IPS DF 6.9 (cell line): ENCODE measurements around the gene RPUSD2.

Experiments used
- DNase-seq: peaks from one replicate; pipeline ENCODE4 v3.0.0-alpha.2; 2013; ENCODE audit warnings: low read depth, low spot score
- H3K27ac ChIP-seq: one replicate; pipeline ENCODE4 v1.5.1; 2013; ENCODE audit warnings: low read length, control low read depth
- H3K27me3 ChIP-seq: 2 replicates; pipeline ENCODE4 v1.6.1; 2013; ENCODE audit warnings: mild to moderate bottlenecking, low read length; ENCODE audit not compliant: control insufficient read depth, insufficient read depth
- H3K36me3 ChIP-seq: 2 replicates; pipeline ENCODE4 v1.6.1; 2013; ENCODE audit warnings: low read length; ENCODE audit not compliant: control insufficient read depth, insufficient read depth
- H3K4me1 ChIP-seq: 2 replicates; pipeline ENCODE4 v1.6.1; 2013; ENCODE audit warnings: low read length; ENCODE audit not compliant: control insufficient read depth, insufficient read depth
- H3K4me3 ChIP-seq: 2 replicates; pipeline ENCODE4 v1.5.1; 2013; ENCODE audit warnings: mild to moderate bottlenecking, low read length
- H3K9me3 ChIP-seq: 2 replicates; pipeline ENCODE4 v1.6.1; 2013; ENCODE audit warnings: low read length, inconsistent platforms; ENCODE audit not compliant: control insufficient read depth, insufficient read depth
- WGBS: extraction: QIAGEN DNeasy Blood & Tissue Kit; methylation state at CpG from one replicate; pipeline ENCODE4 v1.1.7; 2013; ENCODE audit warnings: mixed read lengths, missing lambda C conversion rate; ENCODE audit not compliant: insufficient read length, insufficient coverage; 5-methylcytosine and 5-hydroxymethylcytosine counted together

Gene RPUSD2

DNA sequence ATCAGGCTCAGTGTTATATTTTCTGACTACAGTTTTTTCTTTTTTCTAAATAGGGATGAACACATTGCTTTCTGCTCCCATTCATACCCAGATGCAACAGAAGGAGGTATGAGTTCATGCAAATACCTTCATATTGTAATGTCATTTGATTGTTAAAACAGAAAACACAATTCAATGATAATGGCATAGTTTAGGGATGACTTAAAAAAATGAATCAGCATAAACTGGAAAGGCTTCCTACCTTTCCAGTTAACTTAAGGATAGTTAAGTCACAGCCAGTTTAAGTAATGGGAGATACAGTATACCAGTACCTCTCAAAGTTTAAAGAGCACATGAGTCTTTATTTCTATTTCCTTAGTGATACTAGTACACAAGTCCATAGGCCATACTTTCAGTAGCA, 49.8 kb downstream of the RPUSD2 start:
- Histone ChIP-seq H3K4me3 (no peak overlapping the region), H3K27me3 (no peaks in the 10 kb centered on the region), H3K9me3 (no peaks in the 10 kb centered on the region), H3K4me1 (no peaks in the 10 kb centered on the region), H3K36me3 (no peaks in the 10 kb centered on the region), H3K27ac (no peak overlapping the region)
- DNase-seq, result no peak

DNA sequence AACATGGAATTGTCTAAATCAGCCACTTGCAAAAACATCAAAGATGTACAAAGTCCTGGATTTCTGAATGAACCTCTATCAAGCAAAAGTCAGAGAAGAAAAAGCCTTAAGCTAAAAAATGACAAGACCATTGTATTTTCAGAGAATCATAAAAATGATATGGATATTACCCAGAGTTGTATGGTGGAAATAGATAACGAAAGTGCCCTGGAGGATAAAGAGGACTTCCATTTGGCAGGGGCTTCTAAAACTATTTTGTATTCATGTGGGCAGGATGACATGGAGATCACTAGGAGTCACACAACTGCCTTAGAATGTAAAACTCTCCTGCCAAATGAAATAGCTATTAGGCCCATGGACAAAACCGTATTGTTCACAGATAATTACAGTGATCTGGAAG, 54.3 kb downstream of the RPUSD2 start:
- Histone ChIP-seq H3K9me3 (no peaks in the 10 kb centered on the region), H3K27me3 (no peaks in the 10 kb centered on the region), H3K36me3 (no peaks in the 10 kb centered on the region), H3K27ac (no peak overlapping the region), H3K4me1 (no peaks in the 10 kb centered on the region), H3K4me3 (no peak overlapping the region)
- no peak for DNase-seq
- WGBS, result no CpG with 5 or more reads among the region's 2 CpGs
